ENCODE results near the gene ALDH5A1. TPM values are rescaled to one million over a fixed set of nuclear protein-coding genes. Genes with fewer than 3 reads are reported as not detected.

Gene ALDH5A1
- total RNA-seq, 2 experiments from 2014 or later = 3.2 to 3.6 TPM

DNA sequence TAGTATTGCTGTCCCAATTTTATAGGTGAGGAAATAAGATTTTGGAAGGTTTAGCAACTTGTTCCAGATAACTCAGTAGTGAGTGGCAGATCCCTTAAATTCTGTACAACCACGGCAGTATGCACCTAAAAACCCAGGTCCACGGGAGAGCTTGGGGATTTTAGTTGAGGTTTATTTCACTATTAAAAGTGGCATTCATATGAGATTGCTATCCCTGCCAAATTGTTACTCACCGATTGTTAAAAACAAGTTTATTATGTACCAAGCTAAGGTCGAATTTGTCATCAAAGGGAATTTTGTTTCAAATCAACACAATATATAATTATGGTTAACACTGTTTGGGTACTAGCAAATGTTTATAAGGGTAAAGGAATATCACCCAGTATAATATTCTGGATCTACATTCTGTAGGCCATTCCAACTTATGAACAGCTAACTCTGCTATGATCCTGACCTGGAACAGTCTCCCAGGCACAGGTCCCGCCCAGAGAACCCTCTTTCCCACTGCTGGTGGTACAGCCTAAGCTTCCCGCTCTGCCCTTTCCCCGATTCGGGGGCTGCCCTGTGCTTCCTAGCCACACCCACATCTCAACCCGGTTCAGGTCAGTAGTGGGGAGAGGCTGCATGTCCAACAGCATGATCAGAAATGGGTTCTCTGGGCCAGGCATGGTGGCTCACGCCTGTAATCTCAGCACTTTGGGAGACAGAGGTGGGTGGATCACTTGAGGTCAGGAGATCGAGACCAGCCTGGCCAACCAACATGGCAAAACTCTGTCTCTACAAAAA, 30.3 kb upstream of the ALDH5A1 start:
- Mint-ChIP-seq H3K4me3 (no peak overlapping the region), H3K4me1 (no peaks in the 10 kb centered on the region), H3K27ac (no peak overlapping the region), H3K36me3 (ENCODE audit: low read depth) (no peaks in the 10 kb centered on the region), H3K9me3 (no peaks in the 10 kb centered on the region), H3K27me3 (peaks cover 4% of the 10 kb centered on the region)
- POLR2A ChIA-PET = no interaction called here
- DNase-seq = no peak
- CTCF ChIA-PET = interaction anchor here (1.1 kb wide), 1 partner anchor 10 kb away, joined by 3 read pairs; no protein-coding TSS in a partner anchor

- no peaks in the 10 kb centered on the region for H3K9me3 Mint-ChIP-seq
- no peaks in the 10 kb centered on the region for H3K4me1 Mint-ChIP-seq
- no peak for DNase-seq
- CTCF ChIA-PET = interaction anchor here (0.7 kb wide), 1 partner anchor 165 kb away, joined by 3 read pairs; no protein-coding TSS in a partner anchor
- no peak overlapping the region for H3K27ac Mint-ChIP-seq
- no peak overlapping the region for H3K4me3 Mint-ChIP-seq
- POLR2A ChIA-PET = no interaction called here
- H3K27me3 Mint-ChIP-seq = no peaks in the 10 kb centered on the region
- no peaks in the 10 kb centered on the region for H3K36me3 Mint-ChIP-seq (ENCODE audit: low read depth)
Measured at GRCh38 chr6:24469811-24470210, 25.0 kb upstream of the ALDH5A1 start.

DNA sequence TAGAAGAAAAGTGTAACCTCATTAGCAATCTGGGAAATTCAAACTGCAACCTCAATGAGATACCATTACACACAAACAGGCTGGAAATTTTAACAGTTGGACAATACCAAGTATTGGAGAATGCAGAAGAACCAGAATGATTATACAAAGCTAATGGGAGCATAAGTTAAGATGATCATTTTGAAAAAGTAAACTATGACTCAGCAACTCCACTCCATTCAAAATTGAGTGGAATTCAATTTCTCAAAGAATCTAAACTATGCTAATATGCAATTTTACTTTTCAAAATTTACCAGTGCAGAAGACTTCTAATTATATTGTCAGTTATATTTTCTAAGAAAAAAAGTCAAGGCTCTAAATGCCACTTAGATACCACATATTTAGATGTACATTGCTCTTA, 22.6 kb upstream of the ALDH5A1 start:
- CTCF ChIA-PET = no interaction called here
- Mint-ChIP-seq H3K4me3 (no peak overlapping the region), H3K9me3 (no peaks in the 10 kb centered on the region), H3K27me3 (no peaks in the 10 kb centered on the region), H3K4me1 (no peaks in the 10 kb centered on the region), H3K27ac (no peak overlapping the region), H3K36me3 (ENCODE audit: low read depth) (no peaks in the 10 kb centered on the region)
- POLR2A ChIA-PET = interaction anchor here (0.6 kb wide), 1 partner anchor 10 kb away, joined by 3 read pairs; no protein-coding TSS in a partner anchor
- no peak for DNase-seq

- Mint-ChIP-seq H3K27me3 (no peaks in the 10 kb centered on the region), H3K4me1 (no peaks in the 10 kb centered on the region)
- CTCF ChIA-PET = interaction anchor here (0.6 to 1.1 kb wide), 2 partner anchors 17 to 118 kb away, joined by 4 read pairs; partner anchors contain the start of gene ALDH5A1
Measured at GRCh38 chr6:24476631-24477030, 18.1 kb upstream of the ALDH5A1 start.

DNA sequence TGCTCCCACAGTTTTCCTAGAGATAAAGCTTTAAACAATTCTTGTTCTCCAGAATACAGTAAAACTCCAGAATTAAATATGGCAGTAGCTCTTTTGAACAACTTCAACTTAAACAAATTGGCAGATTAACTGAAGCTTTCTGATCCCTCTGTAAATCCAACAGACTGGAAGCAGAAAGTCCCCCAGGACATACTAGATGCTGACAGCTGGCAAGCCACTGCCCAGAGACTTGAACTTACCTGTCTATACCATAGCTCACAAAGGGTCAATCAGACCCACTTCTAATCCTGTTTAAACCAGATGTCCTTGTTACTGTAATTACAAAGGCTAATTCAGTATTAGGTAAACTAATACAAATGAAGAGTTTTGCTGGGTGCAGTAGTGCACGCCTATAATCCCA, 17.7 kb upstream of the ALDH5A1 start:
- CTCF ChIA-PET = interaction anchor here (1.1 kb wide), 1 partner anchor 17 kb away, joined by 4 read pairs; the partner anchor contains the start of gene ALDH5A1
- H3K36me3 Mint-ChIP-seq (ENCODE audit: low read depth) = no peaks in the 10 kb centered on the region
- DNase-seq = no peak
- H3K9me3 Mint-ChIP-seq = no peaks in the 10 kb centered on the region
- H3K27me3 Mint-ChIP-seq = no peaks in the 10 kb centered on the region
- no peaks in the 10 kb centered on the region for H3K4me1 Mint-ChIP-seq
- no peak overlapping the region for H3K27ac Mint-ChIP-seq
- POLR2A ChIA-PET = no interaction called here
- H3K4me3 Mint-ChIP-seq = no peak overlapping the region

More at GRCh38 chr6:24476631-24477030, 18.1 kb upstream of the ALDH5A1 start:
- POLR2A ChIA-PET = no interaction called here
- DNase-seq = no peak
- Mint-ChIP-seq H3K9me3 (no peaks in the 10 kb centered on the region), H3K36me3 (ENCODE audit: low read depth) (no peaks in the 10 kb centered on the region), H3K4me3 (no peak overlapping the region), H3K27ac (no peak overlapping the region)

DNA sequence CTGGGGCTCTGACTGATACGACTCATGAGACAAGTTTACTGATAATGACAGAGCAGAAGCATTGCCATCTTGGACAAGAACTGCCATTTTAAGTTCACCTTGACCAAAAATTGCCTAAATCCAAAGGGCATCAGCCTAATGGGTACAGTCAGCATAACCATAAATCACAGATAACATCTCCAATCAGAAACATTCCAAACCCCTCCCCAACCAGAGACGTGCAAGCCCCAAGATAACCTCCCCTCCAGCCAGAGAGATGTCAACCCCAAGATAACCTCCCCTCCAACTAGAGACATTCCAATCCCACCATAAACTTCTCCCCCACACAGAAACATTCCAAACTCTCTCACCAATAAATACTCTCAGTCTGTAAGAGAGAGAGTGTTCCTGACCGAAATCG, 15.9 kb upstream of the ALDH5A1 start:
- H3K4me1 Mint-ChIP-seq = no peaks in the 10 kb centered on the region
- ChIA-PET POLR2A (no interaction called here), CTCF (interaction anchor here (0.5 kb wide), 1 partner anchor 38 kb away, joined by 3 read pairs; no protein-coding TSS in a partner anchor)
- H3K27me3 Mint-ChIP-seq = no peaks in the 10 kb centered on the region
- no peaks in the 10 kb centered on the region for H3K36me3 Mint-ChIP-seq (ENCODE audit: low read depth)
- no peaks in the 10 kb centered on the region for H3K9me3 Mint-ChIP-seq
- no peak overlapping the region for H3K27ac Mint-ChIP-seq
- no peak overlapping the region for H3K4me3 Mint-ChIP-seq
- DNase-seq = no peak

GRCh38 chr6:24480705-24481104, 14.1 kb upstream of the ALDH5A1 start:
- DNase-seq = no peak
- no peaks in the 10 kb centered on the region for H3K9me3 Mint-ChIP-seq
- H3K4me3 Mint-ChIP-seq = no peak overlapping the region
- no peaks in the 10 kb centered on the region for H3K4me1 Mint-ChIP-seq
- CTCF ChIA-PET = no interaction called here
- POLR2A ChIA-PET = no interaction called here
- no peak overlapping the region for H3K27ac Mint-ChIP-seq
- H3K27me3 Mint-ChIP-seq = no peaks in the 10 kb centered on the region
- no peaks in the 10 kb centered on the region for H3K36me3 Mint-ChIP-seq (ENCODE audit: low read depth)

DNA sequence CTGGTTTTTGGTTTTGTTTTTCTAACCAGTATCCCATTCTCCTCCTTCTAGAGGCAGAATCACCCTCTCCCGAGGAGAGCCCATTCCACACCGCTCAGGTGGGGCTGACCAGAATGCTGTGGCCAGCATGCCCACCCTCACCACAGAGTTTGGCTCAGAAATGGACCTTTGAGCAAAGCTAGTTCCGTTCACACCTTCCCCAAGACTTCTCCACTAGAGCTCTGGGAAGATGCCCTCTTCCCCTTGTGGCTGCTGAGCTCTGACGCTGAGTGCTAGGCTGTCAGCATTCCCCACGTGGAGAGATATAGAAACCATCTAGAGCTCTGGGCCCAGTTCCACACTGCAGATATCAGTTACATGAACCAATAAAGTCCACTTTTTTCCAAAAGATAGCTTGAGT, 13.3 kb upstream of the ALDH5A1 start:
- no peaks in the 10 kb centered on the region for H3K9me3 Mint-ChIP-seq
- H3K27ac Mint-ChIP-seq = no peak overlapping the region
- POLR2A ChIA-PET = interaction anchor here (0.7 kb wide), 1 partner anchor 10 kb away, joined by 3 read pairs; no protein-coding TSS in a partner anchor
- CTCF ChIA-PET = interaction anchor here (0.7 to 1.0 kb wide), 2 partner anchors 32 to 42 kb away, joined by 3 to 4 read pairs; no protein-coding TSS in a partner anchor
- no peaks in the 10 kb centered on the region for H3K4me1 Mint-ChIP-seq
- no peaks in the 10 kb centered on the region for H3K36me3 Mint-ChIP-seq (ENCODE audit: low read depth)
- no peak for DNase-seq
- H3K4me3 Mint-ChIP-seq = no peak overlapping the region
- no peaks in the 10 kb centered on the region for H3K27me3 Mint-ChIP-seq

DNA sequence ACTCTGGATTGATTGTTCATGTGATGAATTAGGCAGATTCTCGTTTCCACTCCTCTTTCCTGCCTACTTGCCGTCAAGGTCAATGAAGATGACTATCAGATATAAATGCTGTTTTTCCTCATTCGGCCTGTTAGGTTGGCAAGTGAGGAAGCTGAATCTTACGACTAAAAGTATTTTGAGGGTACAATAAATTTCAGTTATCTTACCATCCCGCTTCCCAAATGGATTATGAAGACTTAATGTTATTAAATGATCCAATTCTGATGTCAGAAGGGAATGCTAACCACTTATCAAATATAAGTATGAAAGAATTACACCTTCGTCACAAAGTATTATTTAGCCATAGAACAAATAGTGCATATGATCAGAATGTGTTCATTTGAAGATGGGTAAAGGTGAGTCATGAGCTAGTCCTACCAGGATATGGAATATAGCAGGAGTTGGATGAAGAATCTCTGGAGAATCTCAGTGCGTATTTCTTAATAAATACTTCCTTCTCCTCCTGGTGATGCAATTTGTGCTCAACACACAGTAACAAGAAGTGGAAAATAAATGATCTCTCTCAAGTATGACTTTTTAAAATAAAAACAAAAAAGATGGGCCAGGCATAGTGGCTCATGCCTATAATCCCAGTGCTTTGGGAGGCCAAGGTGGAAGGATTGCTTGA, 10.0 kb upstream of the ALDH5A1 start:
- no peak for DNase-seq
- Mint-ChIP-seq H3K4me1 (no peaks in the 10 kb centered on the region), H3K27ac (no peak overlapping the region), H3K27me3 (no peaks in the 10 kb centered on the region), H3K36me3 (ENCODE audit: low read depth) (no peaks in the 10 kb centered on the region), H3K9me3 (no peaks in the 10 kb centered on the region), H3K4me3 (no peak overlapping the region)
- ChIA-PET POLR2A (no interaction called here), CTCF (no interaction called here)

GRCh38 chr6:24486065-24486464, 8.7 kb upstream of the ALDH5A1 start:
- Mint-ChIP-seq H3K27ac (no peak overlapping the region), H3K27me3 (no peaks in the 10 kb centered on the region), H3K36me3 (ENCODE audit: low read depth) (no peaks in the 10 kb centered on the region), H3K4me3 (no peak overlapping the region), H3K4me1 (no peaks in the 10 kb centered on the region), H3K9me3 (no peaks in the 10 kb centered on the region)
- ChIA-PET POLR2A (no interaction called here), CTCF (interaction anchor here (1.1 kb wide), 1 partner anchor 49 kb away, joined by 3 read pairs; no protein-coding TSS in a partner anchor)
- no peak for DNase-seq

- ChIA-PET POLR2A (no interaction called here), CTCF (interaction anchor here (1.0 to 1.4 kb wide), 2 partner anchors 10 to 12 kb away, joined by 3 to 5 read pairs; no protein-coding TSS in a partner anchor)
- Mint-ChIP-seq H3K27me3 (no peaks in the 10 kb centered on the region), H3K36me3 (ENCODE audit: low read depth) (no peaks in the 10 kb centered on the region), H3K4me3 (no peak within 1 kb of the TSS), H3K27ac (no peak within 1 kb of the TSS), H3K4me1 (peaks cover 11% of the 10 kb centered on the region), H3K9me3 (no peaks in the 10 kb centered on the region)
- DNase-seq = no peak
Measured at GRCh38 chr6:24489470-24489869, 5.3 kb upstream of the ALDH5A1 start, which contains the start of gene GPLD1. TSS of gene GPLD1 (minus strand) at chr6:24489578. CDS start at chr6:24489511, 67 bp downstream.

GRCh38 chr6:24489881-24490280, 4.9 kb upstream of the ALDH5A1 start:
- Mint-ChIP-seq H3K9me3 (no peaks in the 10 kb centered on the region), H3K36me3 (ENCODE audit: low read depth) (no peaks in the 10 kb centered on the region), H3K4me3 (no peak overlapping the region), H3K27ac (no peak overlapping the region), H3K4me1 (peaks cover 11% of the 10 kb centered on the region), H3K27me3 (no peaks in the 10 kb centered on the region)
- no peak for DNase-seq
- POLR2A ChIA-PET = no interaction called here
- CTCF ChIA-PET = interaction anchor here (1.0 to 1.4 kb wide), 2 partner anchors 10 to 11 kb away, joined by 3 to 5 read pairs; no protein-coding TSS in a partner anchor

DNA sequence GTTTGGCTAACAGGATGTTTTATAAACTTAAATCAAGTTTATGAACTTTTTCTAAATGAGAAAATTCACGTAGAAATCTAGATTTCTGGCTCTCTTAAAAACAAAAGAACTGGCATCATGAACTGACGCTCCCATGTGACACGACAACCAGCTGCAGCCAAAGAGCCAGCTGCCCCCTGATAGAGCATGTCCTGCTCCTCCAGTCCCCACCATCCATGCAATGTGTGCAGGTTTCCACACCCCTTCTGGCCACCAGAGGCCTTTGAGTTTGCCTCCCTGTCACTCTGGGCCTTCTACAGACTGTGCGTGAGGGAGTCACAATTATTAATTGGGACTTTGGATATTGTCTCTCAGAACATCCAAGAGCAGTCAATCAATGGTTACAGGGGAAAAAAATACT, 3.8 kb upstream of the ALDH5A1 start:
- Mint-ChIP-seq H3K36me3 (ENCODE audit: low read depth) (no peaks in the 10 kb centered on the region), H3K9me3 (no peaks in the 10 kb centered on the region), H3K27me3 (no peaks in the 10 kb centered on the region), H3K27ac (no peak overlapping the region), H3K4me1 (peaks cover 17% of the 10 kb centered on the region), H3K4me3 (no peak overlapping the region)
- DNase-seq = no peak
- ChIA-PET POLR2A (no interaction called here), CTCF (interaction anchor here (0.7 kb wide), 1 partner anchor 9 kb away, joined by 4 read pairs; no protein-coding TSS in a partner anchor)

Measured in activated CD4-positive, alpha-beta T cell treated with anti-CD3 and anti-CD28 coated beads, Interleukin-2, amount 10 ng/mL, durations not matched to agents 7 days and 5 days (primary cell).